ENCODE results near the gene DLK1. TPM values are rescaled to one million over a fixed set of nuclear protein-coding genes. Genes with fewer than 3 reads are reported as not detected.

Gene DLK1
- total RNA-seq, 1 donor from 2014 or later = not detected

DNA sequence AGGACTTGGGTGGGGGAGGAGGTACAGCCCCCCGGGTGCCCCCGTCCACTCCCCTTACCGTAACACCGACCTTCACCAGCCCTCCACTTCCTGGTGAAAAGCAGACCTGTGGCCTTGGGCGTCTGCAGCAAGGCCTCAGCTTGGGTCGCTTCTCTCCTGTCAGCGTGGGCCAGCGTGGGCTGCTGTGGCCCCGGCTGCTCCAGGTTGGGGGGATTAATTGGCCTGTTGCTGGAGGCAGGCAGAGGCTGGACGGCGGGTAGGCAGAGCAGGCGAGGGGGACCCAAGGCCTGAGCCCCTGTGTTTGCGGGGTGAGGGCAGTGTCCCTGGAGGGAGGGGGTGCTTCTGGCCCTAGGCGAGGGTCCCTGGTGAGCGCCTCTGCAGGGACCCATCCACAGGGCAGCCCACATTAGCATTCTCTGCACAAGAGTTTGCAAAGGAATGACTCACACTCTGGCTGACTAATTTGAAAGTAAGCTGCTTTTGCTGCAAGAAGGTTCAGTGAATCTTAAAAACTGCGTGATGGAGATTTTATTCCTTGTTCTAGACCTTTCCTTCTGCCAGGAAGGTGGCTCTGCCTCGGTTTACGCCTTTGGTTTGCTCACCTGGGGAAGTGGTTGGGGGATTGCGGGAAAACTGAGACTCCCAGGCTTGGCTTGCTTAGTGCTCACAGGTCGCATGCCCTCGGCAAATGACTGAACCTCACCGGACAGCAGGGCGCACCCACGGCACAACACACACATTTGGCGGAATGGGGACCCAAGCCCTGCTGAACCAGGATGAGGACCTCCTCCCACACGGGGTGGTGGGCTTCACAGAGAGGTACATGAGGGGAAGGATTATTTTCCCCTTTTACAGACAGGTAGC is 37.9 kb upstream of the DLK1 start:
- Mint-ChIP-seq H3K4me3 (no peak overlapping the region), H3K27ac (no peak overlapping the region), H3K27me3 (peaks cover 4% of the 10 kb centered on the region)

GRCh38 chr14:100690672-100691071 is 36.0 kb upstream of the DLK1 start:
- ChIA-PET CTCF (no interaction called here), POLR2A (no interaction called here)
- no peaks in the 10 kb centered on the region for H3K4me1 Mint-ChIP-seq
- H3K9me3 Mint-ChIP-seq = no peaks in the 10 kb centered on the region
- intact Hi-C loops (cut with micrococcal nuclease) = no loop called here
- peaks cover 4% of the 10 kb centered on the region for H3K27me3 Mint-ChIP-seq
- ATAC-seq (ENCODE audit: low read depth) (no peak), DNase-seq (no peak)
- no peak overlapping the region for H3K4me3 Mint-ChIP-seq
- H3K36me3 Mint-ChIP-seq (ENCODE audit: low read depth) = no peaks in the 10 kb centered on the region
- no peak overlapping the region for H3K27ac Mint-ChIP-seq
- no peak for TF ChIP-seq CTCF (IDR thresholded peaks at IDR 0.05)

More for the DNA sequence above, 37.9 kb upstream of the DLK1 start:
- no peak for TF ChIP-seq CTCF (IDR thresholded peaks at IDR 0.05)
- H3K4me1 Mint-ChIP-seq = no peaks in the 10 kb centered on the region
- CTCF ChIA-PET = no interaction called here
- DNase-seq = no peak
- intact Hi-C loops (cut with micrococcal nuclease) = no loop called here
- no peaks in the 10 kb centered on the region for H3K9me3 Mint-ChIP-seq
- POLR2A ChIA-PET = no interaction called here
- no peak for ATAC-seq (ENCODE audit: low read depth)
- no peaks in the 10 kb centered on the region for H3K36me3 Mint-ChIP-seq (ENCODE audit: low read depth)

DNA sequence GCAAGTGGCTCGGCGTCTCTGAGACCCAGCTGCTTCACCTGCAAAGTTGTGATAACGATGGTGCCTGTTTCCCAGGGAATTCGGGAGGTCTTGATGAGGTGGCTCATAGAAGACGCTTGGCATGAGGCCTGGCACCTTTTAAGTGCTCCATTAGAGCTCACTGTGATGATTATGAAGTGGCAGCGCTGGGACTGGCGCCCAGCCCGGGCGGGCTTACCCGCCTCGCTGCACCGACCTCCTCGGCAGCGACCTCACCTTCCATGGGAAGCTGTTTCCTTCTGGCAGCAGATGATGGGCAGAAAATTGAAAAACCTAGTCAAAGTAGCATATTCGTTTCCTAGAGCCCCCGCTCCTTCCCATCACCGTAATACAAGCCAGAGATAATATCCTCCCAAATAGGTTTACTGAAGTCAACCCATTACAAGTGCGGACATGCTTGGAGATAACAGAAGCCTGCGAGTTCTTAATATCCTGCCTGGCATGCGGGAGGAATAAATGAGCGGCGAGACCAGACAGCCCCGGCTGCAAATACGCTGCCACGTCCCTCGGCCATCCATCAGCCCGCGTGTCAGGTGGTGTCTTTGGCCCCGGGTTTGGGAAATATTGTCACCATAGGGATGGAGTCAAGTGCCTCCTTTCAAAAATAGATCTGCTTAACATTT is 35.2 kb upstream of the DLK1 start:
- ATAC-seq (ENCODE audit: low read depth) (no peak), DNase-seq (no peak)
- intact Hi-C loops (cut with micrococcal nuclease) = no loop called here
- no peaks in the 10 kb centered on the region for H3K36me3 Mint-ChIP-seq (ENCODE audit: low read depth)
- no peak overlapping the region for H3K4me3 Mint-ChIP-seq
- no peak overlapping the region for H3K27ac Mint-ChIP-seq
- H3K27me3 Mint-ChIP-seq = peaks cover 4% of the 10 kb centered on the region
- ChIA-PET CTCF (no interaction called here), POLR2A (no interaction called here)
- H3K9me3 Mint-ChIP-seq = no peaks in the 10 kb centered on the region
- no peak for TF ChIP-seq CTCF (IDR thresholded peaks at IDR 0.05)
- H3K4me1 Mint-ChIP-seq = no peaks in the 10 kb centered on the region

- DNase-seq (no peak), ATAC-seq (ENCODE audit: low read depth) (no peak)
- ChIA-PET CTCF (no interaction called here), POLR2A (no interaction called here)
- Mint-ChIP-seq H3K27me3 (peaks cover 4% of the 10 kb centered on the region), H3K4me3 (no peak overlapping the region), H3K4me1 (no peaks in the 10 kb centered on the region), H3K36me3 (ENCODE audit: low read depth) (no peaks in the 10 kb centered on the region), H3K9me3 (no peaks in the 10 kb centered on the region), H3K27ac (no peak overlapping the region)
- intact Hi-C loops (cut with micrococcal nuclease) = no loop called here
- no peak for TF ChIP-seq CTCF (IDR thresholded peaks at IDR 0.05)
These were observed 34.4 kb upstream of the DLK1 start for GRCh38 chr14:100692256-100692655.

DNA sequence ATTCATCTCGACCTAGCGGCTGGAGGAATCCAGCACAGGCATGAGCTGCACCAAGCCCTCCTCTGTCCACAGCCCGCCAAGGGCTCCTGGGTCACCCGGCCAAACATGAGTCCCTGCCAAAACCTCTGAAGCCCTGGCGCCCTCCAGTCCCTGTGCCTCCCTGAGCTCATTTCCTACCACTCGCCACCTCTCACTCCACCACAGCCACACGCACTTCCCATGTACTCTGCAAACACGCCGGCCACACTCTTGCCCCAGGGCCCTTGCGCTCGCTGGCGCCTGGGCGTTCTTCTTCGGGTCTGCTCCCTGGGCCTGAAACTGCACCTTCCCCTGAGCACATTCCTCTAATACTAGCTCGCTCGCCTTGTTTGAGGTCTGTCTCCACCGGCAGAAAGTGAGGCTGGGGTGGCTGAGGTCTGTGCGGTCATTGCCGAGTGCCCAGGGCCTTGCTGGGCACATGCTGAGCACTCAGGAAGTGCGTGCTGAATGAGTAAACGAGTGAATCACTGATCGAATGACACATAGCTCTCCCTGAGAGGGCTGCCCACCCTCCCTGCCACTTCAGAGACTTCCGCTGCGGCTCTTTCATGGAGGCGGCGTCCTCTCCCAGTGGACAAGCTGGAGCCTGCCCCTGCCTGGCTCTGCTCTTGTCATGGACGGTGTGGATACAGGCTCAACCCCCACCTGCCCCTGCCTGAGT is 33.7 kb upstream of the DLK1 start:
- Mint-ChIP-seq H3K4me3 (no peak overlapping the region), H3K4me1 (no peaks in the 10 kb centered on the region), H3K9me3 (no peaks in the 10 kb centered on the region), H3K27ac (no peak overlapping the region), H3K27me3 (peaks cover 4% of the 10 kb centered on the region), H3K36me3 (ENCODE audit: low read depth) (no peaks in the 10 kb centered on the region)
- CTCF ChIA-PET = no interaction called here
- ATAC-seq (ENCODE audit: low read depth) = no peak
- POLR2A ChIA-PET = no interaction called here
- no peak for DNase-seq
- intact Hi-C loops (cut with micrococcal nuclease) = no loop called here
- TF ChIP-seq CTCF (IDR thresholded peaks at IDR 0.05) = no peak

Data from activated B cell treated with CpG ODN at 0.5 μM for 24 hours (primary cell).